Measurements from ENCODE around the gene VAC14.

The VAC14 gene

DNA sequence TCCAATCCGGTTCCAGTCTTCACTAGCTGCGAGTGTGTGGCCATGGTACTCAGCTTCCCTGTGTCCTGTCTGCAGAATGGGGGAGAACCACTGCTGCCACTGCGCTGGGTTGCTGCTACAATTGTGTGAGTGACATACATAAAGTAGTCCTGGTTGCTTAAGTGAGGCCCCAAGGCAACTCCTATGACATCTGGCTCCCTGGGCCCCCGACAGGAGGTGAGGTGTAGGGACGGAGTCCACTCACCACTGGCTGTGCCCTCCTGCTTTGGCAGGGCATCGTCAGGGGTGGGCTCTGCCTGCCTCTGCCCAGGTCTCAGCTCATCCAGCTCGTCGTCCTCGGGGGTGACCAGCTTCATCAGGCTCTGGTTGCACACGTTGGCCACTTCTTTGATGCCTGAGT, 20.4 kb downstream of the VAC14 start:
- no peak for TF ChIP-seq CTCF (IDR thresholded peaks at IDR 0.05)

- TF ChIP-seq CTCF (IDR thresholded peaks at IDR 0.05), result no peak
These were observed 21.6 kb downstream of the VAC14 start for GRCh38 chr16:70779361-70779760.

GRCh38 chr16:70778901-70779309, 22.1 kb downstream of the VAC14 start:
- TF ChIP-seq CTCF (IDR thresholded peaks at IDR 0.05), result no peak

DNA sequence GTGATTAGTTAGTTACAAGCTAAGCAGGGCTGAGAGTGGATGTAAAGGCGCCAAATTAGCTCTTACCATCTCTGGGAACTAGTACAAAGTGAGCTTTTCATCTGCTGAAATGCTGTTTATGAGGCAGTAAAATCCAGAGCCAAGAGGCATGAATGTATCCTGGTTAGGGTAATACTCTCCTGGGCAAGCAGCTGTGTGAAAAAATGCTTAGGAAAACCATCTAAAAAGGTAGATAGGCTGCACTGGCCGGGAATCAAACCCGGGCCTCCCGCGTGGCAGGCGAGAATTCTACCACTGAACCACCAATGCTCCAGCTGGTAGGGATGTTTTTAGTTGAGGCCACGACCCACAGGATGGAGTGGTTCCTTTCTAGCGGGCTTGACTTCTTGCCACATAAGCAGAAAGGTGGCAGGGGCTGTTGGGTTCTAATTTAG, 23.0 kb downstream of the VAC14 start:
- TF ChIP-seq CTCF (IDR thresholded peaks at IDR 0.05), result no peak

DNA sequence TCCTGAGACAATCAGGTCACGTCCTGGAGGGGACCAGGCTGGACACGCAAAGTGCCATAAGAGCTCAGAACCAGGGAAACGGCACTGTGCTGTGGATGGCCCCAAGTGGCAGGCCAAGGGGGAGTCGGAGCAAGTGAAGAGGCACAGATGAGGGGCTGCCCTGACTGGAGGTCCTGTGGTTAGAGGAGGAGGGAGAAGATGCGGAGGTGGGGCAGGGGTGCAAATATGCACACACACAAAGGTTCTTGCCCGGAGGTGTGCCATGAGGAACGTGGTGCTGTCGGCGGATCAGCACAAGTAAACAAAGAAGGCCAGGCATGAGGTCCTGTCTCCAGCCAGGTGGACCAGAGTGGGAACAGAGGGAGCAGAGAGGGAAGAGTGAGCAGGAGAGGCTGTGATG, 23.5 kb downstream of the VAC14 start:
- TF ChIP-seq CTCF (IDR thresholded peaks at IDR 0.05), result no peak

- TF ChIP-seq CTCF (IDR thresholded peaks at IDR 0.05), result no peak
These were observed 25.6 kb downstream of the VAC14 start for GRCh38 chr16:70775399-70775798.

- no peak for TF ChIP-seq CTCF (IDR thresholded peaks at IDR 0.05)
These were observed 26.7 kb downstream of the VAC14 start for GRCh38 chr16:70774261-70774660.

DNA sequence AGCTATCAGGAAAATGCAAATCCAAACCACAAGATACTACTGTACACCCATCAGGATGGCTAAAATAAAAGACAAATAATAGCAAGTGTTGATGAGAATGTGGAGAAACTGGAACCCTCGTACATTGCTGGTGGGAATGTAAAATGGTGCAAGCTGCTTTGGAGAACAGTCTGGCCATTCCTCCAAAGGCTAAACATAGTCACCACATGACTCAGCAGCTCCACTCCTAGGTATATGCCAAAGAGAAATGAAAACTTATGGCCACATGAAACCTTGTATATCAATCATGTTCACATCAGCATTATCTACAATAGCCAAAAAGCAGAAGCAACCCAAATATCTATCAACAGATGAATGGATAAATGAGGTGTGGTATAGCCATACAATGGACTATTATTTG, 28.5 kb downstream of the VAC14 start:
- TF ChIP-seq CTCF (IDR thresholded peaks at IDR 0.05), result no peak
